Measurements from ENCODE around the gene USE1. TPM values are rescaled to one million over a fixed set of nuclear protein-coding genes. Genes with fewer than 3 reads are reported as not detected.

Gene USE1
- polyA plus RNA-seq, 12 donors: 20.9 to 44.3 (median 25.3) TPM; not detected in 1

GRCh38 chr19:17255150-17255621 is 40.0 kb downstream of the USE1 start:
- no peak for DNase-seq

DNA sequence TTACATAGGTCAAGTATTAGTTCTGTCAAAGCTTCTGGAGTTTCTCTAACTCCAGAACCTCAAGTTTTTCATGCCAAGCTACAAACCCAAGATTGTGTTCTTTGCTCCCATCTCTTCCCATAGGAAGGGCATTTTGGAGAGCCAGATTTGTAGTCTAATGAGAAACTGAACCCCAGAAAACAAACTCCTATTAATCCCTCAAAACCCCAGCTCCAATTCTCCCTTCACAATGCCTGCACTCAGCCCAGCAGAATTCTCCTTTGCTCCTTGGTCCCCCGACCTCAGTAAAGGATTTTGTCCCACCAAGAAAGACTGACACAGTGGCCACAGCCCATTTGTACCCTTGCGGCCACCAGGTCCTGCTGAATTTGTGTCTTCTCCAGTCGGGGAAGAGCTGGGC is 41.0 kb downstream of the USE1 start:
- DNase-seq: no peak

DNA sequence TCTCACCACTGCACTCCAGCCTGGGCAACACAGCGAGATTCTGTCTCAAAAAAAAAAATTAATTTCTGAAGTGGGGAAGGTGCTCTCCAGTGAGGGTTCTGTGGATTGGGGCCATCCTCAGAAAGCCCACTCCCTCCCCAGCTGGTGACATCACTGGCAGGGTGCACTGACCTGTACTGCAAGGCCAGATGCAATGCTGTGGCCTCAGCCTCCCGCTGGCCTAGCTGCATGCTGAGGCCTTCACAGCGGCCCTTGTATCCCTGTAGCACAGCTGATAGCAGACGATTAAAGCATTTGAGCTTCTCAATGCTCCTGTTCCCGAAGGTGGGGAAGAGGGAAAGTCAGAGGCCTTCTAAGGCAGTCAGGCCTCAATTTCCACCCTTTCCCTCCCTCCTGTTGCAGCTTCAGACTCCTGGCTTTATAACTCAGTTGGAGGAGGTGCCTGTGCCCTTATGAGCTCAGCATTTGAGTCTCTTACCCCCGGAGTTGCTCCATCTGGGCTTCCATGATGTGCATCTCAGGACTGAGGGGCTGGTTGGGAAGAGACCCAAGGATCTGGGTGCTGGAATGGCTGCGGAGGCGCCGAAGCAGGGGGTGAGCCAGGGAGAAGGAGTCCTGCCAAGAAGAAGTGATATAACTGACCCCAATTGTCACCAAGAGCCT is 44.1 kb downstream of the USE1 start:
- no peak for DNase-seq

GRCh38 chr19:17259934-17260333 is 44.8 kb downstream of the USE1 start:
- no peak for DNase-seq

DNA sequence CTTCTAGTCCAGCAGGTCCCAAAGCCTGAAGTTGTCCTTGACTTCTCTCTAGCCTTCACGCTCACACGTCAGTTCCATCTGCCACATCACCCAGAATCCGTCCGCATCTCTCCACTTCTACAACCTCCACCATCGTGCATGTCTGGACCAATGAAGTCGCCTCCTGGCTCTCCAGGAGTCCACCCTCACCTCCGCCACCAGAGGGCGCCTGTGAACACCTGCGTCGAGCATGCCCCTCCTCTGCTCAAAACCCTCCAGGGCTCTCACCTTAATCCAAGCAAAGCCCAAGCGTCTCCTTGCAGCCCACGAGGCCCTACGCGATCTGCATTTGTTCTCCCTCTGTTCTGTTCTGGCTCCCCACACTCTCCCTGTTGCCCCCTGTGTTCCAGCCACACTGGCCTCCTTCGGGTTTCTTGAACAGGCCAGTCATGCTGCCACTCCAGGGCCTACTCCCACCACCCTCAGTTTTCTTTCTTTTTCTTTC is 45.7 kb downstream of the USE1 start:
- no peak for DNase-seq

DNA sequence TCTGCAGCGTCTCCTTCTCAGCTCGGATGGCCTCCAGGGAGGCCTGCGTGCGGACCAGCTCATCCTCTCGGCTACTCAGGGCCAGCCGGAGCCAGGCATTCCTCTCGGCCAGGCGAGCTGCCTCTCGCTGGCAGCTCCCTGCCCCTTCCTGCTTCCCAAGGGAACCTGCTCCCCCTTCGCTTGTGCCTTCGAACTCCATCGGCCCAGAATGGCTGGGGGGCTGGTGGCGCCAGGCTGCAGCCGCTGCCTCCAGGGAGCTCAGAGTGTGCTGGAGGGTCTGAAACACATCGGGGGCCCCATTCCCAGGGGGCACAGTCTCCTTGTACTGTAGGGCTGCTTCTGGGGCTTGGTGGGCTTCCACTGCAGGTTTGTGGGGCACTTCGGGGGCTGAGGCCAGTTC is 47.4 kb downstream of the USE1 start:
- DNase-seq: no peak

DNA sequence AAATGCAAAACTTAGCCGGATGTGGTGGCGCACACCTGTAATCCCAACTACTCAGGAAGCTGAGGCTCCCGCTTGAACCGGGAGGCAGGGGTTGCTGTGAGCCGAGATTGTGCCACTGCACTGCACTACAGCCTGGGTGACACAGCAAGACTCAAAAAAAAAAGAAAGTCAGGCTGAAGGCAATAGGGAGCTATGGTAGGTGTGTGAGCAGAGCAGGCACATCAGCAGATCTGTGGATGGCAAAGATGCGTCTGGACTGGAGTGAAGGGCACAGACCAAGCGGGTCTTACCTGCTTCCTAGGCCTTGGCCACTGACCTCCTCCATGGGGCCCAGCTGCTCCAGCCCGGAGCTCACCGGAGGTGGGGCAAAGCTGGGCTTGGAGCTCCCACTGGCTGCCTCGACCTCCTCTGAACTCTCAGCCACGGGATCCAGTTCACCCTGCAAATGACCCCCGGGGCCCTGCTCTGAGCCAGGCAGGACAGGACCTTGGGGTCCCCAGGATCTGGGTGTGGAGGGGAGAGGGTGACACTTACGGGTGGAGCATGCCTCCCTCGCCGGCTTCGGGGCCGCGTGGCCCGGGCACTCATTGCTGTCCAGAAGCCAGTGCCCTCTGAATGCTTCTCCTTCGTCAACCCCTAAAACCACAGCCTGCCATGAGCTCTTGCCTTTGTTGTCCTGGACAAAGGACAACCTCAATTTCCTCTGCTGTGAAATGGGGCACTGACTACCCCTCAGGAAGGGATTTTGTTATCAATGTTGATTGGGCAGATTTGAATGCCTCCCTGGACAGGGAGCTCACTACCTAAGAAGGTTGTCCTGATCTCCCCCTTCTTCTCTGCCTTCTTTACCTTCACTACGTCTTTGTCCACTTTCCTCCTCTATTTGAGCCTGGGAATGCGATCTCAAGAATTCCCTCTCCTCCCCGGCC is 48.8 kb downstream of the USE1 start:
- no peak for DNase-seq

GRCh38 chr19:17264641-17264979 is 49.5 kb downstream of the USE1 start, which contains the start of gene USHBP1:
Gene USHBP1, minus strand, starts transcription at chr19:17264745. Its CDS starts 446 bp downstream, at chr19:17264299.
- no peak for DNase-seq

DNA sequence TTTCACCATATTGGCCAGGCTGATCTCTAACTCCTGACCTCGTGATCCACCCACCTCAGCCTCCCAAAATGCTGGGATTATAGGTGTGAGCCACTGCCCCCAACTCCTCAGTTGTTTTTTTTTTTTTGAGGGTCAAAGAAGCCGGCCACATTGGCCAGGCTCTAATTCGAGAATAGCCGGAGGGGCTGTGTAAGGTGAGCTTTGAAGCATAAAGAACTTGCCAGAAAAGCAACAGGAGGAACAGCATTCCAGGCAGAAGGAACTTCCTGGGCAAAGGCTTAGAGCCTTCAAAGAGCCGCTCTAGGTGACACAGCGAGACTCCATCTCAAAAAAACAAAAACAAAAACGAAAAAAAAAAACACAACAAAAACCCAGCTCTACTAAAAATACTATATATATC is 50.9 kb downstream of the USE1 start:
- DNase-seq: no peak

DNA sequence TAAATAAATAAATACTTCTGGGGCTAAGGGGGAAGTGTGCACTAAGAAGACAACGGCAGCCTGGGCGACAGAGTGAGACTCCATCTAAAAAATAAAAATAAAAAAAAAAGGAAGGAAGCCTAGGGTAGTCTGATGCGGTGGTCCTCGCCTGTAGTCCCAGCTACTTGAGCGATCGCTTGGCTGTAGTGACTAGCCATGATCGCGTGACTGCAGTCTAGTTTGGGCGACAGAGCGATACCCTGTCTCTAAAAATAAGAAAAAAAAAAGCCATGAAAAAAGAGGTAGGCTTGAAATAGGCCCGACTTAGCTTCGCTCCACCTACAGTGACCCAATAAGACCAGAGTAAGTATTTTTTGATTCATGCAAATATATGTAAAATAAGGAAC is 51.4 kb downstream of the USE1 start:
- DNase-seq: no peak

GRCh38 chr19:17266975-17267788 is 52.0 kb downstream of the USE1 start, which contains the start of gene BABAM1:
Gene BABAM1, plus strand, starts transcription at chr19:17267443. Its CDS starts 1,364 bp downstream, at chr19:17268807.
- DNase-seq: peak; percentile 98

DNA sequence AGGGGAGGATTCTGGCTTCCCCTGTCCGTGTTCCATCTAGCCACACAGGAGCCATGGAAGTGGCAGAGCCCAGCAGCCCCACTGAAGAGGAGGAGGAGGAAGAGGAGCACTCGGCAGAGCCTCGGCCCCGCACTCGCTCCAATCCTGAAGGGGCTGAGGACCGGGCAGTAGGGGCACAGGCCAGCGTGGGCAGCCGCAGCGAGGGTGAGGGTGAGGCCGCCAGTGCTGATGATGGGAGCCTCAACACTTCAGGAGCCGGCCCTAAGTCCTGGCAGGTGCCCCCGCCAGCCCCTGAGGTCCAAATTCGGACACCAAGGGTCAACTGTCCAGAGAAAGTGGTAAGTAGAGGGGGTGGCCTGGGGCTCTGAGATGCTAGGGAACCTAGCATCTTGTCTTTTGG is 53.6 kb downstream of the USE1 start:
- DNase-seq: no peak

Other genes with a start within 250 kb of the USE1 start
- 10 to 100 TPM in 2 of 12 donors, 1 to 10 TPM in 9, not detected in 1; 1.6 to 30.7 (median 4.1) TPM for gene CPAMD8, start 188.5 kb upstream of the USE1 start, polyA plus RNA-seq (ENCODE audit: insufficient read length in 12 of 12)
- gene HAUS8, start 139.9 kb upstream of the USE1 start, polyA plus RNA-seq (ENCODE audit: insufficient read length in 12 of 12): 10 to 100 TPM in 3 of 12 donors, 1 to 10 TPM in 8, not detected in 1; 6.5 to 13.9 (median 9.2) TPM
- 10 to 100 TPM in 11 of 12 donors, not detected in 1; 22.7 to 73.4 (median 32.1) TPM for gene MYO9B, start 139.6 kb upstream of the USE1 start, polyA plus RNA-seq (ENCODE audit: insufficient read length in 12 of 12)
- gene OCEL1, start 10.9 kb downstream of the USE1 start, polyA plus RNA-seq (ENCODE audit: insufficient read length in 12 of 12): 10 to 100 TPM in 4 of 12 donors, 1 to 10 TPM in 7, not detected in 1; 6.5 to 22.5 (median 9.2) TPM
- 10 to 100 TPM in 11 of 12 donors, not detected in 1; 15.7 to 58.5 (median 21.3) TPM for gene NR2F6, start 30.6 kb downstream of the USE1 start, polyA plus RNA-seq (ENCODE audit: insufficient read length in 12 of 12)
- 10 to 100 TPM in 1 of 12 donors, 1 to 10 TPM in 10, not detected in 1; 4.3 to 17.2 (median 6.3) TPM for gene USHBP1, start 49.4 kb downstream of the USE1 start, polyA plus RNA-seq (ENCODE audit: insufficient read length in 12 of 12)
- 100 to 1,000 TPM in 2 of 12 donors, 10 to 100 TPM in 9, not detected in 1; 73.5 to 168 (median 85.4) TPM for gene BABAM1, start 52.1 kb downstream of the USE1 start, polyA plus RNA-seq (ENCODE audit: insufficient read length in 12 of 12)
- gene ANKLE1, start 66.5 kb downstream of the USE1 start, polyA plus RNA-seq (ENCODE audit: insufficient read length in 12 of 12): 1 to 10 TPM in 4 of 12 donors, under 1 TPM in 6, not detected in 2; 0.49 to 2.2 (median 0.95) TPM
- 10 to 100 TPM in 1 of 12 donors, 1 to 10 TPM in 10, not detected in 1; 4.5 to 15.3 (median 6.1) TPM for gene ABHD8, start 88.1 kb downstream of the USE1 start, polyA plus RNA-seq (ENCODE audit: insufficient read length in 12 of 12)
- gene MRPL34, start 90.5 kb downstream of the USE1 start, polyA plus RNA-seq (ENCODE audit: insufficient read length in 12 of 12): 10 to 100 TPM in 11 of 12 donors, not detected in 1; 25.2 to 66.9 (median 29.3) TPM
- gene DDA1, start 94.2 kb downstream of the USE1 start, polyA plus RNA-seq (ENCODE audit: insufficient read length in 12 of 12): 10 to 100 TPM in 11 of 12 donors, not detected in 1; 25.5 to 54.1 (median 30.3) TPM
- 10 to 100 TPM in 2 of 12 donors, 1 to 10 TPM in 9, not detected in 1; 4.5 to 14.0 (median 6.0) TPM for gene ANO8, start 119.5 kb downstream of the USE1 start, polyA plus RNA-seq (ENCODE audit: insufficient read length in 12 of 12)
- 10 to 100 TPM in 7 of 12 donors, 1 to 10 TPM in 4, not detected in 1; 6.7 to 22.0 (median 11.9) TPM for gene GTPBP3, start 122.2 kb downstream of the USE1 start, polyA plus RNA-seq (ENCODE audit: insufficient read length in 12 of 12)
- 10 to 100 TPM in 11 of 12 donors, not detected in 1; 33.3 to 86.9 (median 43.4) TPM for gene PLVAP, start 162.0 kb downstream of the USE1 start, polyA plus RNA-seq (ENCODE audit: insufficient read length in 12 of 12)
- gene CCDC194, start 178.8 kb downstream of the USE1 start, polyA plus RNA-seq (ENCODE audit: insufficient read length in 12 of 12): not detected
- gene BST2, start 190.3 kb downstream of the USE1 start, polyA plus RNA-seq (ENCODE audit: insufficient read length in 12 of 12): 10 to 100 TPM in 1 of 12 donors, 1 to 10 TPM in 9, not detected in 2; 3.5 to 10.0 (median 5.1) TPM
- gene MVB12A, start 204.7 kb downstream of the USE1 start, polyA plus RNA-seq (ENCODE audit: insufficient read length in 12 of 12): 10 to 100 TPM in 11 of 12 donors, not detected in 1; 21.2 to 75.8 (median 24.3) TPM
- gene TMEM221, start 233.3 kb downstream of the USE1 start, polyA plus RNA-seq (ENCODE audit: insufficient read length in 12 of 12): 1 to 10 TPM in 4 of 12 donors, under 1 TPM in 6, not detected in 2; 0.74 to 1.8 (median 0.99) TPM
- gene NXNL1, start 245.6 kb downstream of the USE1 start, polyA plus RNA-seq (ENCODE audit: insufficient read length in 12 of 12): under 1 TPM in 3 of 12 donors, not detected in 9; 0.19 to 0.24 (median 0.20) TPM